ENCODE results near the gene ENDOD1. TPM values are rescaled to one million over a fixed set of nuclear protein-coding genes. Genes with fewer than 3 reads are reported as not detected.
A peak's percentile ranks its signal among the peaks of the same experiment; 100 is the strongest.

ENDOD1 gene
- total RNA-seq, 3 donors from 2014 or later, result 48.2 to 97.5 (median 70.9) TPM

- Histone ChIP-seq H3K4me1 (ENCODE audit: low read depth) (peaks cover 6% of the 10 kb centered on the region), H3K4me3 (no peak overlapping the region), H3K9me3 (no peaks in the 10 kb centered on the region), H3K36me3 (ENCODE audit: low read depth) (no peaks in the 10 kb centered on the region)
- ATAC-seq (no peak), DNase-seq (no peak)
- TF ChIP-seq CTCF (IDR thresholded peaks at IDR 0.05), result no peak
- intact Hi-C loops (cut with DNase I, micrococcal nuclease), result no loop called here
Observed at GRCh38 chr11:95155385-95155784, 65.7 kb downstream of the ENDOD1 start.

- ATAC-seq, result no peak
- intact Hi-C loops (cut with DNase I, micrococcal nuclease), result no loop called here
- no peak for DNase-seq
- peaks cover 6% of the 10 kb centered on the region for H3K4me1 ChIP-seq (ENCODE audit: low read depth)
- H3K9me3 ChIP-seq, result no peaks in the 10 kb centered on the region
- no peak overlapping the region for H3K4me3 ChIP-seq
- no peaks in the 10 kb centered on the region for H3K36me3 ChIP-seq (ENCODE audit: low read depth)
- TF ChIP-seq CTCF (IDR thresholded peaks at IDR 0.05), result no peak
Observed at GRCh38 chr11:95156133-95156721, 66.6 kb downstream of the ENDOD1 start.

GRCh38 chr11:95156916-95157541 lies 67.4 kb downstream of the ENDOD1 start:
- no peak overlapping the region for H3K4me3 ChIP-seq
- ATAC-seq (no peak), DNase-seq (no peak)
- H3K36me3 ChIP-seq (ENCODE audit: low read depth), result no peaks in the 10 kb centered on the region
- H3K4me1 ChIP-seq (ENCODE audit: low read depth), result no peaks in the 10 kb centered on the region
- no peaks in the 10 kb centered on the region for H3K9me3 ChIP-seq
- intact Hi-C loops (cut with DNase I, micrococcal nuclease), result no loop called here
- TF ChIP-seq CTCF (IDR thresholded peaks at IDR 0.05), result no peak

- H3K9me3 ChIP-seq, result no peaks in the 10 kb centered on the region
- no peaks in the 10 kb centered on the region for H3K4me1 ChIP-seq (ENCODE audit: low read depth)
- H3K36me3 ChIP-seq (ENCODE audit: low read depth), result no peaks in the 10 kb centered on the region
- intact Hi-C loops (cut with DNase I, micrococcal nuclease), result no loop called here
- H3K4me3 ChIP-seq, result no peak overlapping the region
- ATAC-seq, result peak; percentile 61
- TF ChIP-seq CTCF (IDR thresholded peaks at IDR 0.05), result no peak
- no peak for DNase-seq
Observed at GRCh38 chr11:95157824-95158223, 68.2 kb downstream of the ENDOD1 start.

- intact Hi-C loops (cut with DNase I, micrococcal nuclease), result no loop called here
- no peaks in the 10 kb centered on the region for H3K4me1 ChIP-seq (ENCODE audit: low read depth)
- ATAC-seq, result no peak
- H3K36me3 ChIP-seq (ENCODE audit: low read depth), result no peaks in the 10 kb centered on the region
- H3K4me3 ChIP-seq, result no peak overlapping the region
- no peak for DNase-seq
- no peaks in the 10 kb centered on the region for H3K9me3 ChIP-seq
- TF ChIP-seq CTCF (IDR thresholded peaks at IDR 0.05), result no peak
Observed at GRCh38 chr11:95161248-95161647, 71.6 kb downstream of the ENDOD1 start.
